MM.1S (cell line): ENCODE measurements around the gene NGB.
"Not testable (repeated sequence)": the region's sequence is repeated elsewhere in the genome, so short reads cannot be mapped to it uniquely, and the experiment has no call there.

Experiments used
- DNase-seq: peaks from one replicate; pipeline ENCODE4 v3.0.0-alpha.2; 2015
- H2AFZ ChIP-seq: fragments of 300-600 bp; sonication (generic); 2 replicates; pipeline ENCODE4 v1.6.0; 2016; ENCODE audit warnings: antibody characterized with exemption, low read length
- H3F3A ChIP-seq: fragments of 300-600 bp; sonication (generic); 2 replicates; pipeline ENCODE4 v1.6.1; 2016; ENCODE audit warnings: mild to moderate bottlenecking, antibody characterized with exemption, low read length, moderate library complexity, mixed read lengths; ENCODE audit not compliant: insufficient read depth
- H3K27ac ChIP-seq: fragments of 300-600 bp; sonication (generic); 2 replicates; pipeline ENCODE4 v1.5.1; 2016; ENCODE audit warnings: mild to moderate bottlenecking, low read length
- H3K27me3 ChIP-seq: fragments of 300-600 bp; sonication (generic); replicated peaks from 2 replicates; pipeline ENCODE4 v1.6.0; 2016; ENCODE audit warnings: low read length; ENCODE audit not compliant: insufficient read depth
- H3K36me3 ChIP-seq: fragments of 300-600 bp; sonication (generic); replicated peaks from 2 replicates; pipeline ENCODE4 v1.6.1; 2016; ENCODE audit warnings: mild to moderate bottlenecking, low read length, mixed read lengths; ENCODE audit not compliant: insufficient read depth
- H3K4me1 ChIP-seq: fragments of 300-600 bp; sonication (generic); 2 replicates; pipeline ENCODE4 v1.6.1; 2016; ENCODE audit warnings: low read length, mixed read lengths
- H3K4me2 ChIP-seq: fragments of 300-600 bp; sonication (generic); 2 replicates; pipeline ENCODE4 v1.6.0; 2016; ENCODE audit warnings: low read depth, low read length
- H3K4me3 ChIP-seq: fragments of 300-600 bp; sonication (generic); 2 replicates; pipeline ENCODE4 v1.5.1; 2016; ENCODE audit warnings: low read length, mixed read lengths
- H3K79me2 ChIP-seq: fragments of 300-600 bp; sonication (generic); 2 replicates; pipeline ENCODE4 v1.6.1; 2016; ENCODE audit warnings: mixed run types, low read length, mixed read lengths
- H3K9ac ChIP-seq: fragments of 300-600 bp; sonication (generic); 2 replicates; pipeline ENCODE4 v1.6.1; 2016; ENCODE audit warnings: low read length, mixed read lengths
- H3K9me2 ChIP-seq: fragments of 300-600 bp; sonication (generic); replicated peaks from 2 replicates; pipeline ENCODE4 v1.6.1; 2016; ENCODE audit warnings: mild to moderate bottlenecking, low read length, mixed read lengths; ENCODE audit not compliant: insufficient read depth
- H3K9me3 ChIP-seq: fragments of 300-600 bp; sonication (generic); replicated peaks from 2 replicates; pipeline ENCODE4 v1.6.1; 2016; ENCODE audit warnings: mild to moderate bottlenecking, low read length, mixed read lengths; ENCODE audit not compliant: insufficient read depth
- H4K20me1 ChIP-seq: fragments of 300-600 bp; sonication (generic); 2 replicates; pipeline ENCODE4 v1.6.1; 2016; ENCODE audit warnings: mild to moderate bottlenecking, low read length, moderate library complexity, mixed read lengths; ENCODE audit not compliant: insufficient read depth
- EZH2 ChIP-seq: fragments of 300-600 bp; sonication (generic); optimal IDR thresholded peaks from 2 replicates; pipeline ENCODE3; 2017; ENCODE audit warnings: low read depth, mild to moderate bottlenecking, antibody characterized with exemption, low read length, mixed read lengths
- EZH2phosphoT487 ChIP-seq: fragments of 300-600 bp; sonication (generic); IDR thresholded peaks from 2 replicates; pipeline ENCODE4 v1.6.1; 2018; ENCODE audit warnings: antibody characterized with exemption, low read length
- TF ChIP-seq, protein P1 (sequence below): fragments of 300-600 bp; sonication (generic); IDR thresholded peaks from 2 replicates; pipeline ENCODE4 v1.5.1; 2016; ENCODE audit warnings: antibody characterized with exemption, low read length, mixed read lengths

NGB gene, protein sequence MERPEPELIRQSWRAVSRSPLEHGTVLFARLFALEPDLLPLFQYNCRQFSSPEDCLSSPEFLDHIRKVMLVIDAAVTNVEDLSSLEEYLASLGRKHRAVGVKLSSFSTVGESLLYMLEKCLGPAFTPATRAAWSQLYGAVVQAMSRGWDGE

DNA sequence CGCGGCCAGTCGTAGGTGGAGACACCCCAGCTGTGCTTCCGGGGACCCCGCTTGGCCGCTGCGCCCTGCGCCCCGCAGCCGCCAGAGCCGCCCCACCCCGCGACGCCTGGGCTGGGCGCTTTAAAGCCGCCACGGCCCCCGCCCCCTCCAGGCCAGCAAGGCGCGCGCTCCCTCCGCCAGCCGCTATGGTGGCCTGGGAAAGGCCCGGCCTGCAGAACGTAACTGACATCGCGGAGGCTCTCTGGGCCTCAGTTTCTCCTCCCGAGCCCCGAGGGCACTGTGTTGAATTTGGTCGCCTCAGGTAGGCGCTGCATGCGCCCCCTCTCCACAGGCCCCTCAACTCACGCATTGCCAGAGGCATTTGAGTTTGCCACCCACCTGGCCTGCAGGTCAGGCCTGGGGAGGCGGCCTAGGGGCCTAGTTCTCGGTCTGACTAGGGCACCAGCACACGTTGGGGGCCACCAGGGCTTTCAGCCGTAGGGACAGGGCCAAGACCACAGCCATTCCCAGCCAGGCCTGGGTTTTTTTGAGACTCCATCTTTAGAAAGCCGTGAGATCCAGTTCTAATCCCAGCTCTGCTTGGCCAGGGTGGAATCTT is at the start of gene NGB:
NGB (minus strand) TSS at position 94 of the 598 bp plus-strand sequence. CDS start 269 bp downstream, outside the sequence.
- H3K4me3 ChIP-seq = no peak within 1 kb of the TSS
- TF ChIP-seq EZH2 (no peak), EZH2phosphoT487 (no peak)
- TF ChIP-seq, protein P1, sequence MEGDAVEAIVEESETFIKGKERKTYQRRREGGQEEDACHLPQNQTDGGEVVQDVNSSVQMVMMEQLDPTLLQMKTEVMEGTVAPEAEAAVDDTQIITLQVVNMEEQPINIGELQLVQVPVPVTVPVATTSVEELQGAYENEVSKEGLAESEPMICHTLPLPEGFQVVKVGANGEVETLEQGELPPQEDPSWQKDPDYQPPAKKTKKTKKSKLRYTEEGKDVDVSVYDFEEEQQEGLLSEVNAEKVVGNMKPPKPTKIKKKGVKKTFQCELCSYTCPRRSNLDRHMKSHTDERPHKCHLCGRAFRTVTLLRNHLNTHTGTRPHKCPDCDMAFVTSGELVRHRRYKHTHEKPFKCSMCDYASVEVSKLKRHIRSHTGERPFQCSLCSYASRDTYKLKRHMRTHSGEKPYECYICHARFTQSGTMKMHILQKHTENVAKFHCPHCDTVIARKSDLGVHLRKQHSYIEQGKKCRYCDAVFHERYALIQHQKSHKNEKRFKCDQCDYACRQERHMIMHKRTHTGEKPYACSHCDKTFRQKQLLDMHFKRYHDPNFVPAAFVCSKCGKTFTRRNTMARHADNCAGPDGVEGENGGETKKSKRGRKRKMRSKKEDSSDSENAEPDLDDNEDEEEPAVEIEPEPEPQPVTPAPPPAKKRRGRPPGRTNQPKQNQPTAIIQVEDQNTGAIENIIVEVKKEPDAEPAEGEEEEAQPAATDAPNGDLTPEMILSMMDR = no peak

DNA sequence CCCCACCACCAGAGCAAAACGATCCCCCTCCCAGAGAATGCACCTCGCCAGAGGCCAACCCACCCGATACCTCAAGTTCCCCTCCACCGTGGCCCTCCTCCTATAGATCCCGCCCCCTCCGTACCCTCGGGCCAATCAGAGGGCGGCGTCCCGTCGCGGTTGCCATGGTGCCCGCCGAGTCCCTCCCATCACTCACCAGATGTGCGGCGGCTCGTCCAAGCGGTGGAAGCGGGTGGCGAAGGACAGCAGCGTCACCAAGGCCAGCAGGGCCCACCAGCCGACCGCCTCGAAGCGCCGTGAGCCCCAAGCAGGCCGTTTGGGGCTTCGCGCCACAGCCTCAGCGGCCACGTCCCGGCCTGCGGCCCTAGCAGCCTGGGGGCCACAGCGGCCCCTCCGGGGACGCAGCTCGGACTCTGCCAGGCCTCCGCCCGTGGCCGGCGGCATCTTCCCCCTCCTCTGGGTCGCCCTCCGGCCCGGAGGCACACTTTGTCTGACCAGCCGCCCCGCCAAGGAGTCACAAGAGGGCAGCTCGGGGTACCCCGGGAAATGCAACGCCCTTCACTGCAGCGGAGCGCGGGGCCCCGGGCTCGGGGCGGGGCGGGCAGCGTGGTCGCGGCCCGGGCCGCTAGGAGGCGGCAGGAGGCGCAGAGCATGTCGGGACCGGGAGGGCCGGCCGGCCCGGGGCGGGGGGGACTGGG is 49.4 kb upstream of the NGB start, which contains the start of gene POMT2:
POMT2 (minus strand) TSS at position 646 of the 698 bp plus-strand sequence; CDS start at position 444, 202 bp downstream.
- peak within 1 kb of the TSS; percentile 85 for H3K4me3 ChIP-seq
- H3F3A ChIP-seq = no peaks in the 10 kb centered on the region
- no peaks in the 10 kb centered on the region for H4K20me1 ChIP-seq
- TF ChIP-seq EZH2 = no peak
- no peak for TF ChIP-seq EZH2phosphoT487
- TF ChIP-seq, protein P1 = peak; percentile 7; the same call in 1 of the 2 replicates
- peak; percentile 75 for DNase-seq
- H3K4me1 ChIP-seq = peaks cover 7% of the 10 kb centered on the region; the same call in 1 of the 2 replicates
- H3K36me3 ChIP-seq = no peaks in the 10 kb centered on the region
- peaks cover 7% of the 10 kb centered on the region for H3K79me2 ChIP-seq
- H3K9ac ChIP-seq = peak within 1 kb of the TSS; percentile 92
- H3K27me3 ChIP-seq = no peaks in the 10 kb centered on the region
- peak within 1 kb of the TSS; percentile 85 for H3K27ac ChIP-seq
- peak within 1 kb of the TSS; percentile 81 for H2AFZ ChIP-seq
- H3K9me3 ChIP-seq = no peaks in the 10 kb centered on the region
- peak within 1 kb of the TSS; percentile 59; the same call in 1 of the 2 replicates for H3K4me2 ChIP-seq
- no peaks in the 10 kb centered on the region for H3K9me2 ChIP-seq

More for the DNA sequence above, at the start of gene NGB:
- no peak within 1 kb of the TSS for H3K4me2 ChIP-seq
- no peaks in the 10 kb centered on the region for H3F3A ChIP-seq
- H3K9me2 ChIP-seq = no peaks in the 10 kb centered on the region
- no peaks in the 10 kb centered on the region; the same call in 1 of the 2 replicates for H3K27me3 ChIP-seq
- H3K36me3 ChIP-seq = no peaks in the 10 kb centered on the region
- no peaks in the 10 kb centered on the region for H3K4me1 ChIP-seq
- no peak within 1 kb of the TSS for H3K9ac ChIP-seq
- H2AFZ ChIP-seq = no peak within 1 kb of the TSS
- no peaks in the 10 kb centered on the region for H4K20me1 ChIP-seq
- no peaks in the 10 kb centered on the region for H3K79me2 ChIP-seq
- H3K27ac ChIP-seq = no peak within 1 kb of the TSS
- DNase-seq = no peak
- no peaks in the 10 kb centered on the region for H3K9me3 ChIP-seq

DNA sequence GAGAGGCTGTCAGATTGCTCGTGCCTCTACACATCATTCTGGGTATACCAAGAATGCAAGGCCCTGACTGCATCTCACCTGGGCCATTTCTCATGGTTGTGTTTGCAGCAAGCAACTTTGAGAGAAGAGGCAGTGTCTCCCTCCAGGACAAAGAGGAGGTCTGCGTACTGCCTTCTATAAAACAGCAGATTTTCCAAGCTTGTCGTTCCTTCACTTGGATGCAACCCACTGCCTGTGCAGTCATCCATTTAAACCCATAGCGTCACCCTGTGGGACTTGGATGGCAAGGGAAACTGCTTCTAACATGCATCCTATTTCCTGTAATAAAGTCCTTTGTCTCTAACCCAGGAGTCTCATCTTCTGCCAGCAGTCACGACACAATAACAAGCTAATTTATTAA is 48.4 kb upstream of the NGB start:
- Histone ChIP-seq H4K20me1 (no peaks in the 10 kb centered on the region), H3K4me3 (no peak overlapping the region), H3K9me2 (no peaks in the 10 kb centered on the region), H2AFZ (no peak overlapping the region), H3F3A (no peaks in the 10 kb centered on the region), H3K27me3 (no peaks in the 10 kb centered on the region), H3K9ac (no peak overlapping the region), H3K79me2 (peaks cover 7% of the 10 kb centered on the region), H3K4me1 (peaks cover 7% of the 10 kb centered on the region; the same call in 1 of the 2 replicates), H3K27ac (no peak overlapping the region), H3K4me2 (peak overlapping the region; percentile 59; the same call in 1 of the 2 replicates), H3K9me3 (no peaks in the 10 kb centered on the region), H3K36me3 (no peaks in the 10 kb centered on the region)
- DNase-seq = no peak
- no peak for TF ChIP-seq EZH2
- TF ChIP-seq, protein P1 = no peak
- TF ChIP-seq EZH2phosphoT487 = no peak

DNA sequence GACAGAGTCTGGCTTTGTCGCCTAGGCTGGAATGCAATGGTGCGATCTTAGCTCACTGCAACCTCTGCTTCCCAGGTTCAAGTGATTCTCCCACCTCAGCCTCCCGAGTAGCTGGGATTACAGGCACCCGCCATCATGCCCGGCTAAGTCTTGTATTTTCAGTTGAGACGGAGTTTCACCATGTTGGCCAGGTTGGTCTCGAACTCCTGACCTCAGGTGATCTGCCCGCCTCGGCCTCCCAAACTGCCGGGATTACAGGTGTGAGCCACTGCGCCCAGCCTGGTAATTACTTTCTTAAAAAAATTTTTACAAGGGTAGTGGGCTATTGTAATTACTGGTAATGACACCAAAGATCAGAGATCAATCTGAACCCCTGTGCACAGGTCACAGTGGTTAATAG is 47.8 kb upstream of the NGB start:
- H3K27me3 ChIP-seq, DNase-seq, H3K4me1 ChIP-seq, H3K36me3 ChIP-seq, H3K9ac ChIP-seq, H3F3A ChIP-seq, H2AFZ ChIP-seq, H3K9me2 ChIP-seq, H3K9me3 ChIP-seq, H3K4me3 ChIP-seq, H4K20me1 ChIP-seq, H3K79me2 ChIP-seq, H3K27ac ChIP-seq, H3K4me2 ChIP-seq: not testable (repeated sequence)
